Tibial artery (tissue), 4 donors: ENCODE results near the gene CD200R1L.

Source experiments
- DNase-seq, 2 donors: peaks; one replicate each; pipeline ENCODE4 v3.0.0-alpha.2; 2019
- H3K27ac ChIP-seq, 2 donors: fragments of 200-600 bp; sonication (generic) in 1 of 2; 1 replicate in 1 of 2; 2 replicates in 1 of 2; pipeline ENCODE4 v1.5.1; 2018 to 2019; ENCODE audit warnings: mild to moderate bottlenecking in 1 of 2
- H3K27me3 ChIP-seq, 2 donors: fragments of 200-600 bp; sonication (generic) in 1 of 2; one replicate each; pipeline versions ENCODE4 v1.5.1 to v1.6.0; 2016 to 2019
- H3K36me3 ChIP-seq, 3 donors: fragments of 200-600 bp; sonication (generic) in 2 of 3; one replicate each; pipeline ENCODE4 v1.5.1; 2016 to 2019; ENCODE audit warnings: mild to moderate bottlenecking in 2 of 3
- H3K4me1 ChIP-seq, 4 donors: fragments of 200-600 bp; sonication (generic) in 2 of 4; 1 replicate in 3 of 4; 2 replicates in 1 of 4; pipeline ENCODE4 v1.5.1; 2016 to 2019
- H3K4me3 ChIP-seq, 2 donors: fragments of 200-600 bp; sonication (generic) in 1 of 2; 1 replicate in 1 of 2; 2 replicates in 1 of 2; pipeline ENCODE4 v1.5.1; 2018 to 2019; ENCODE audit warnings: mild to moderate bottlenecking in 2 of 2
- H3K9me3 ChIP-seq, 3 donors: fragments of 200-600 bp; sonication (generic) in 1 of 3; one replicate each; pipeline ENCODE4 v1.5.1; 2016 to 2019
- CTCF ChIP-seq, 2 experiments: fragments of 200-600 bp in 1 of 2; fragments of 450-650 bp in 1 of 2; IDR thresholded peaks; one replicate each; pipeline ENCODE4 v1.5.1; 2017 to 2019; ENCODE audit warnings: antibody characterized with exemption in 2 of 2, mild to moderate bottlenecking in 1 of 2, moderate library complexity in 1 of 2
- intact Hi-C: fragments of 100-400 bp; cut with DNase I; formaldehyde crosslinking; loops from one replicate; pipeline ENCODE4 v1.15.0; 2023; ENCODE audit warnings: low total_unique reads

The CD200R1L gene

GRCh38 chr3:112846764-112847163 is at the start of gene CD200R1L:
TSS of gene CD200R1L (minus strand) at chr3:112846864. CDS start at chr3:112829367, 17,497 bp downstream.
- no peaks in the 10 kb centered on the region for H3K9me3 ChIP-seq
- no peak for DNase-seq
- intact Hi-C loops = no loop called here
- H3K4me1 ChIP-seq = no peaks in the 10 kb centered on the region
- no peak within 1 kb of the TSS for H3K27ac ChIP-seq
- TF ChIP-seq CTCF (IDR thresholded peaks at IDR 0.05) = no peak
- H3K27me3 ChIP-seq = no peaks in the 10 kb centered on the region
- H3K36me3 ChIP-seq = no peaks in the 10 kb centered on the region
- no peak within 1 kb of the TSS for H3K4me3 ChIP-seq

GRCh38 chr3:112894258-112894657 is 47.6 kb upstream of the CD200R1L start:
- DNase-seq = no peak
- H3K4me1 ChIP-seq = no peaks in the 10 kb centered on the region
- no peak for TF ChIP-seq CTCF (IDR thresholded peaks at IDR 0.05)
- no peak overlapping the region for H3K27ac ChIP-seq
- no peak overlapping the region for H3K4me3 ChIP-seq
- H3K36me3 ChIP-seq = no peaks in the 10 kb centered on the region
- no peaks in the 10 kb centered on the region for H3K27me3 ChIP-seq
- intact Hi-C loops = no loop called here
- no peaks in the 10 kb centered on the region for H3K9me3 ChIP-seq

- H3K9me3 ChIP-seq = no peaks in the 10 kb centered on the region
- H3K4me3 ChIP-seq = no peak overlapping the region
- no peak overlapping the region for H3K27ac ChIP-seq
- no peaks in the 10 kb centered on the region for H3K27me3 ChIP-seq
- intact Hi-C loops = no loop called here
- H3K36me3 ChIP-seq = no peaks in the 10 kb centered on the region
- no peak for DNase-seq
- no peak for TF ChIP-seq CTCF (IDR thresholded peaks at IDR 0.05)
- no peaks in the 10 kb centered on the region for H3K4me1 ChIP-seq
These were observed 42.7 kb upstream of the CD200R1L start for GRCh38 chr3:112889357-112889756.

- DNase-seq = no peak
- Histone ChIP-seq H3K36me3 (no peaks in the 10 kb centered on the region), H3K9me3 (no peaks in the 10 kb centered on the region), H3K4me1 (no peaks in the 10 kb centered on the region), H3K27me3 (no peaks in the 10 kb centered on the region), H3K27ac (no peak overlapping the region), H3K4me3 (no peak overlapping the region)
- intact Hi-C loops = no loop called here
- no peak for TF ChIP-seq CTCF (IDR thresholded peaks at IDR 0.05)
These were observed 41.9 kb upstream of the CD200R1L start for GRCh38 chr3:112888381-112889085.

GRCh38 chr3:112884678-112885290 is 38.1 kb upstream of the CD200R1L start:
- no peak for TF ChIP-seq CTCF (IDR thresholded peaks at IDR 0.05)
- H3K27me3 ChIP-seq = no peaks in the 10 kb centered on the region
- H3K27ac ChIP-seq = no peak overlapping the region
- intact Hi-C loops = no loop called here
- no peak for DNase-seq
- H3K4me1 ChIP-seq = no peaks in the 10 kb centered on the region
- H3K4me3 ChIP-seq = no peak overlapping the region
- no peaks in the 10 kb centered on the region for H3K36me3 ChIP-seq
- no peaks in the 10 kb centered on the region for H3K9me3 ChIP-seq
